NCI-H774 (cell line): ENCODE data around the gene ARHGEF17.

Source experiments
- DNase-seq: peaks from one replicate; lab custom pipeline; 2025; lab: John Stamatoyannopoulos, UW

ARHGEF17 gene

DNA sequence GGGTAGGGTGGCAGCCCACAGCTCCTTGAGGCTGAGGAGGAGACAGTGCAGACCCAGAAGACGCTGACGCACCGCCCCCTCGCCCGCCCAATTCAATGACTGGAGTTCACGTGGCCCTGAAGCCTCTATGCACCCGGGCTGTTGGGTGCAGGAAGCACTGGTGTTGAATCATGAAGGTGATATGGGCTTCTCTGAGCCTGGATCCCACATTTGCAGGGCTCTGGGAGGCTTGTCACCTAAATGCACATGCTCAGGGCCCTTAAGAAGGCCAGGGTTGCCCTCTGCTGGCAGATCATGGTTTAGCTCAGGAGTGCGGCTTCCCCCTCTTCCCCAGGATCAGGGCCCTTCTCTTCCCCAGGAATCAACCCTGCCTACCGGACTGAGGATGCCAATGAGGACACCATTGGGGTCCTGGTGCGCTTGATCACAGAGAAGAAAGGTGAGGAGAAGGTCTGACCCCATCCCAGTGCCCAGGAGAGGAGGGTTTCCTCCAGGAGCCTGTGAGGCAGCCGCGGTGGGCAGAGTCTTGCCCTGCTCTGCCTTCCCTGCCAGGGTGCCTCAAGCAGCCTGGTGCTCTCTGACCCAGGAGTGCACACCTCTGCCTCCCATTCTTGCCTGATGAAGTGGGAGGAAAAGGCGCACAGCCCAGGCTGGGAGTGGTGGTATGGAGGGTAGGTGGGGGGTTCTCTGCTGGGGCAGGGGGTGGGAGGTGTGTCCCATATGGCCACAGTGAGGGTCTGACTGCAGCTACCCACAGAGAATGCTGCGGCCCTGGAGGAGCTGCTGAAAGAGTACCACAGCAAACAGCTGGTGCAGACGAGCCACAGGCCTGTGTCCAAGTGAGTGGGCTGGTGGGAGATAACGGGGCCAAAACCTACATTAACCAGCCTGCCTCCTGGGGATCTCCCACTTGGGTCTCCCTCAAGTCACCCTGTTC is 85.7 kb downstream of the ARHGEF17 start:
- DNase-seq, result peak; percentile 44

DNA sequence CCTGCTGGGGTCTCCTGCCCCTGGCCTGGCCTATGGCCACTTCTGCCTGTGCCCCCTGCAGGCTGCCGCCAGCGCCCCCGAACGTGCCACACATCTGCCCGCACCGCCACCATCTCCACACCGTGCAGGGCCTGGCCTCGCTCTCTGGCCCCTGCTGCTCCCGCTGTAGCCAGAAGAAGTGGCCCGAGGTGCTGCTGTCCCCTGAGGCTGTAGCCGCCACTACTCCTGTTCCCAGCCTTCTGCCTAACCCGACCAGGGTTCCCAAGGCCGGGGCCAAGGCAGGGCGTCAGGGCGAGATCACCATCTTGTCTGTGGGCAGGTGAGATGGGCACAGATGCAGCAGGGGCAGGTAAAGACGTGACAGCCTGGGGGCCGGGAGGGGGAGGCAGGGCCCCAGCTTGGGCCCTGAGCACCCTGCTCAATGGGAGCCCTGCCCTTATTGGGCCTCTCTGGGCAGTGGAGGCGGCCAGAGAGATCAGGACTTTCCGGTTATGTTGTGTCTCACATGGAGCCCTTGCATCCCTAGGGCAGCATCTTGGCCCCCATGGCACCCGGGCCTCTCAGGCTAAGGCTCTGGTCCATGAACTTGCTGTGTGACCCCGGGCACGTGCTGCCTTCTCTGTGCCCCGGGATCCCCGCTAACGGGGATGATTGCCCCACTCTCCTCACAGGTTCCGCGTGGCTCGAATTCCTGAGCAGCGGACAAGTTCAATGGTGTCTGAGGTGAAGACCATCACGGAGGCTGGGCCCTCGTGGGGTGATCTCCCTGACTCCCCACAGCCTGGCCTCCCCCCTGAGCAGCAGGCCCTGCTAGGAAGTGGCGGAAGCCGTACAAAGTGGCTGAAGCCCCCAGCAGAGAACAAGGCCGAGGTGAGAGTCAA is 86.6 kb downstream of the ARHGEF17 start:
- no peak for DNase-seq

DNA sequence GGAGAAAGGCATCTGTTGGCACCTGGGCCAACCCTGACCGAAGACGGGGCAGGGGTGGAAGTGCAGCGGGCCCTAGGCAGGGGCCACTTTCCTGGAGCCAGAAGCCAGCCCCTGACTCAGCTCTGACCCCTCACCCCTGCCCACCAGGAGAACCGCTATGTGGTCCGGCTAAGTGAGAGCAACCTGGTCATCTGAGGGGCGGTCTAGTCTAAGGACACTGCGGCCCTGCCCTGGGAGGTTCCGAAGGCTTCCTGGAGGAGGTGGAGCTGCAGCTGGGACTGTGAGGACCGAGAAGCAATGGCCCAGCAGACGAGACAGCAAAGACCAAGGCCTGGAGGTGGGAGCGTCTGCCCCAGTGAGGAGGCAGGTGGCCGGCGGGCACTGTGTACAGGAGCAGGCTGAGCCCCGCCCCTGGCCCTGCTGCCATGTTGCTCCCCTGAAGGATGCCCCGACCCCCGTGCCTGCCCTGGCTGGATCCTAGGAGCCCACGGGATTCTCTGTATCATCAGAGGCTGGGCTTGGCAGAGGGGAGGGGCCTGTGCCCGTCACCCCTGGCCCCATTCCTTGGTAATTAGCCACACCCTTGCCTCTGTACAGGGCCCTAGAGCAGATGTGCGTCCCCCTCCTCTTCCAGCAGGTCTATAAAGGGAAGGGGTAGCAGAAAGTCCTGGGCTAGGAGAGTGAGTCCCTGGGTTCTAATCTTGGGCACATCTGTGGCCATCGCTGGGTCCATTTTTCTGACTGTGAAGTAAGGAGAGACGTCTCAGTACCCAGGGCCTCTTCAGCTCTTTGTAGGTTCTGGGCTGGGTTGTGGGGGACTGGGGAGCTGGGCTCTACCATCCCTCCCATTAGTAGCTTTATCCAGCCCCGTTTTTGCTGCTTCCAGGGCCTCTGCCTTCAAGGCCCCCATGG is 87.5 kb downstream of the ARHGEF17 start:
- DNase-seq, result no peak

DNA sequence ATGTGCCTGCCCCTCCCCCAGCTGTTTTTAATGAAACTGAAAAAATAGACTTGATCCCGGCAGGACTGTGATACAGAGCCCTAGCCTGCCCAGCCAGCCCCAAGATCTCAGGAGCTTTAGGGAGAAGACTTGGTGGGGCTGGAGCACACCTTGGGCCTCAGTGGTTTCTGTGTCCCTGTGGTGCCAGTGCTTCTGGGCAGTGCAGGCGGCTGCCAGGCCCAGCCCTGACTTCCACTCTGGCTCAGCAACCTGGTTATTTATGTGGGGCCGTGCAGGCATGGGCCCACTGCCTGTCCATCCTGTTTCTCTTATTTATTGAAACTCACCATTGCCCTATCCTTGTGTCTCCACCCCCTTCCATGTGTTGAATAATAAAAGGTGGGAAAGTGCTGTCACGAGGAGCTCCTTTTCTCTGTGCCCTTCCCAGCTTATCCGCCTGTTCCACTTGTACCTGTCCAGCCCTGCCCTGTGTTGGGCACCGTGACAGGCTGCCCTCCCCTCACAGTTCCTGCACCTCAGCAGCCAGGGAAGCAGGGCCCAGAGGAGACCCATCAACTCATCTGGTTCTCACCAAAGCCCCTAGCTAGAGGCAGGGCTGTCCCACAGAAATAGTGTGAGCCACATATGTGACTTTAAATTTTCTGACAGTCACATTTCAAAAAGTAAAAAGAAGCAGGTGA is 88.3 kb downstream of the ARHGEF17 start:
- no peak for DNase-seq

DNA sequence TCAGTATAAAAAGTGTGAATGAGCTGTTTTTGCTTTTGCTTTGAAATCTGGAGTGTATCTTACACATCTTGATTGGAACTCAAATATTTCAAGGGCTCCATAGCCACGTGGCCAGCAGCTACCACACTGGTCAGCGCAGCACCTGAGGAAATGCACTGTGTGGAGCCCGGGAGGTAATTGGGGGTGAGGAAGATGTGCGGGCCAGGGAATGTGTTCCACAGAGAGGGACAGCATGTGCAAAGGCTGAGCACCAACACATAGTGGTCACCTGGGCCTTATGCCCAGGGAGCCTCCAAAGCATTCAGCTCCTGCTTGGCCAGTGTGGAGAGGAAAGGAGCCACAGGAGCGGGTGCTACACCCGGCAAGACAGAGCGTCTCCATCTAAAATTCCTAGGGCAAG is 88.9 kb downstream of the ARHGEF17 start:
- DNase-seq, result no peak

DNA sequence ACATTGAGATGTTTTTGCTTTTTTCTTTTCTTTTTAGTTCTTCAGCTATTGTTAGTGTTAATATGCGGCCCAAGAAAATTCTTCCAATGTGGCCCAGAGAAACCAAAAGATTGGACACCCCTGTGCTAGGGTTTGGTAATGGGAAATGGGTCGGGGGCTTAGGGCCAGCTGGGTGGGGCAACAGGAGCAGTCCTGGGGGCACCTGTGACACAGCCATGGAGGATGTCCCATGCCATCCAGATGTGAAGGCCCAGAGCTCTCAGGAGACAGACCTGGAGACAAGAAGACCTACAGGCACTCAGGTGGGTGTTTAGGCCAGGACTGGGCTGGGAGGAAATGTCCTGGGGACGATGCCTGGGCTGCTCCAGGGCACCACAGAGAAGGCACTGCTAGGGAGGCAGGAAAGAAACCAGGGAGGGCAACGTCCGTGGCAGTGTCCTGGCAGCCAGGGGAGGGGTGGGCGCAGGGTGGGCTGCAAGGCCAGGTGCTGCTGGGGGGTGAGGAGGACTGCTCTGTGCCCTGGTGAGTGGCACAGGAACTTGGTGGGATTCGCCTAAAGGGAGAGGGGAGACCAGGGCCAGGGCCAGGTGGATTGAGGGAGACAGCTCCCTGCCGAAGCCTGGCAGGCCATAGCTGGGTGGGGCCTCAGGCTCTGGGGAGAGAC is 89.5 kb downstream of the ARHGEF17 start:
- no peak for DNase-seq

DNA sequence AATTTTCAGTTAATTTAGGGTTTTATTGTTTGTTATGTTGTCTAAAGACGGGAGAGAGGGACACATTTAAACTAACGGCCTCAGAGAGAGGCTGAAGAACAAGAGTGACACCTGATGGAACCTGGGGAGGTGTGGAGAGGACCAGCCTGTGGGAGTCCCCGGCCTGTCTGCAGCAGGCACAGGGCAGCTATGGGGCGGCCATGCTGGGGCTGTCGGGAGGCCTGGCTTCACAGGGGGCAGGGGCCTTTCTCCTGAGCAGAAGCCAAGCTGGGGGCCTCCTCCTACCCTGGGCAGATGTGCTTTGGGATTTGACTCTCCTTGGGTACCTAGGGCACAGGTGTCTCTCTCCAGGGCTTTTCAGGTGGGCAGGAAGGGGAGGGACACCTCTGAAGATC is 90.1 kb downstream of the ARHGEF17 start:
- DNase-seq, result no peak

DNA sequence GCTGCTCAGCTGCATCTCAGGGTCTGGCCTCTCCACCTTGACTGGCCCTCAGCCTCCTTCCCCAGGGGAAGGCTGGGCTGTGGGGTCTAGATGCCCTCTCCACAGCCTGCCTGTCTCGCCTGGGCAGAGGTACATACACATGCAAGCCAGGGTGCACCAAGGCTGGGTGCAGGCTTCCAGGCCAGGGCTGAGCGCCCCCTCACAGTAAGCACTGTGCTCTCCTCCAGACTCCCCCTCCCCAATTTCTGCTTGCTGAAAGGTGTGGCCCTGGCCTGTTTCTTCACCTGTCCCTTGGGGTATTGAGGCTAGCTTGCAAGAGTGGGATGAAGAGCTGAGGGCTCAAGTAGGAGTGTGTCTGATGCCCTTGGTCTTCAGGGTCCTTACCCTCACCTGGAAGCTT is 90.6 kb downstream of the ARHGEF17 start:
- no peak for DNase-seq

DNA sequence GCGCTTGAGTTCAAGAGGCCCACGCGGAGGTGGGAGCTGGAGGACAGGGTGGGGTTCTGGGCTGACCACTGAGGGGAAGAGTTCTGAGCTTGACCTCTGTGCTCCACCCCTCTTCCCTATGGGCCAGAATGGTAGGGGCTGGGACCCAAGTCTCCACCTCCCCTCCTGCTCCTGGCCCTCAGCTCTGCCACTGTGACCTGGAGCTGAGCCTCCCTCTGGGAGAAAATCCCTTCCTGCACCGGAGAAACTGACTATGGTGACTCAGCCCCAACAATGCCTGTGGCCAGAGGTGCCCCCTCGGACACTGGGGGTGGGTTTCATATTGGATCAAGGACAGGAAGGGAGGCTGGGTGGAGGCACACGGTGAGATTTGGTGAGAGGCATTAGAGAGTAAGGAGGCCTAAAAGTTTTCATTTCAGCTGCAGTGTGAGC is 91.1 kb downstream of the ARHGEF17 start:
- no peak for DNase-seq

DNA sequence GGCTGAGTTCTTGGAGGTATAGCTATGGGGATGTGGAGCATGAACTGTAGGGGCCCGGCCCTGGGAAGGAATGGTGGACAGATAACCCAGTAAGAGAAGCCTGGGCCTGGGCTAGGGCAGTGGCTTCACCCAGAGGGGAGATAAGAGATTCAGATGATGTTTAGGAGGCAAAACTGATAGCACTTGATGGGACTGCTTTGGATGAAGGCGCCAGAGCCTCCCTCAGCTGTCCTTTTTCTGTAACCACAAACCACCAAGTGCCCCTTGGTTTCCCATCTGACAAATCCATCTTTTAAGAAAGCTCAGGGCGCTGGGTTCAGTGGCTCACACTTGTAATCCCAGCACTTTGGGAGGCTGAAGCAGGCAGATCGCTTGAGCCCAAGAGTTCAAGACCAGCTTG is 91.6 kb downstream of the ARHGEF17 start:
- no peak for DNase-seq

DNA sequence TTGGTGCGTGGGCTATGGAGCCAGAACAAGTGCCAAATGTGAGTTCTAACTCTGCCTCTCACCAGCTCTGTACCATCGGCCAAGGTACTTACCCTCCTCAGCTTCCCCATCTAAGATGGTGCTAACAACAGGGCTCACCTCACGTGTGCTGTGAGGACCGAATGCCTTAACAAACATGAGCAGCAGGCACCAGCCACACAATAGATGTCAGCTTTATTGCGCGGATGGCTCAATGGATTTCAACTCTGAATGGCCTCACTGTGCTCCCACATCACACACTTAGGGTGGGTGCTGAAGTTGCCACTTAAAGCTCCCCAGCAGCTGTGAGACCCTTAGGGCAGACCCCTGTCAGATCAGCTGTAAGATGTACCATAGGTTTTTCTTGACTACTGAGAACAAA is 92.2 kb downstream of the ARHGEF17 start:
- DNase-seq, result no peak

DNA sequence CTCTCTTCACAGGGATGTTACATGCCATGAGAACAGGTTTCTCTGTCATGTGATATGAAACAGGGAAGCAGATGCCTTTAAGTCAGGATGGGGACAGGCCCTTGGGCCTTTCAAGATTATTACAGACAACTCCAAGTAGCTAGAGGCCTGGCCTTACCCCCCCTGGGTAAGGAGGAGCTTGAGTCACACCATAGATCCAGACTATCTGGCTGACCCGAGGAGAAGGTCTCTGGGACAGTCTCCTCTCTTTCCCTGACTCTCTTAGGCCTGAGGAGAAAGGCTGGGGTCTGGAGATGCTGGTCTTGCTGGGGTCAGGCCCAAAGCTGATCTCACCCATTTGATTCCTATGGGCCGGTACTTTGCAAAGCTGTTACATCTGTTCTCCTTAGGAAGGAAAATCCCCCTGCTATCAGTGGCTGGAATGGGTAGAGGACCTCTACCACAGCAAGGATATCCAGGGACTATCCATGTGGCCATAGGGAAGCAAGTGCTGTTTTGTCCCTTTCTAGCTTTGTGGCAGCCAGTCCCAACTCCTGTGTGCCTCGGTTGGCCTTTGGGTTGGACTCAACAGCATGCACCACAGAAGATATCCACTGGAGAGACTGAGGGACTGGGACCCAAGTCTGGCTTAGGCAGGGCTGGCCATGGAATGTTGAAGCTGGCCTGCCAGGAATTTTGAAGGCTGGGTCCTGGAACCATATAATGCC is 93.3 kb downstream of the ARHGEF17 start:
- no peak for DNase-seq

DNA sequence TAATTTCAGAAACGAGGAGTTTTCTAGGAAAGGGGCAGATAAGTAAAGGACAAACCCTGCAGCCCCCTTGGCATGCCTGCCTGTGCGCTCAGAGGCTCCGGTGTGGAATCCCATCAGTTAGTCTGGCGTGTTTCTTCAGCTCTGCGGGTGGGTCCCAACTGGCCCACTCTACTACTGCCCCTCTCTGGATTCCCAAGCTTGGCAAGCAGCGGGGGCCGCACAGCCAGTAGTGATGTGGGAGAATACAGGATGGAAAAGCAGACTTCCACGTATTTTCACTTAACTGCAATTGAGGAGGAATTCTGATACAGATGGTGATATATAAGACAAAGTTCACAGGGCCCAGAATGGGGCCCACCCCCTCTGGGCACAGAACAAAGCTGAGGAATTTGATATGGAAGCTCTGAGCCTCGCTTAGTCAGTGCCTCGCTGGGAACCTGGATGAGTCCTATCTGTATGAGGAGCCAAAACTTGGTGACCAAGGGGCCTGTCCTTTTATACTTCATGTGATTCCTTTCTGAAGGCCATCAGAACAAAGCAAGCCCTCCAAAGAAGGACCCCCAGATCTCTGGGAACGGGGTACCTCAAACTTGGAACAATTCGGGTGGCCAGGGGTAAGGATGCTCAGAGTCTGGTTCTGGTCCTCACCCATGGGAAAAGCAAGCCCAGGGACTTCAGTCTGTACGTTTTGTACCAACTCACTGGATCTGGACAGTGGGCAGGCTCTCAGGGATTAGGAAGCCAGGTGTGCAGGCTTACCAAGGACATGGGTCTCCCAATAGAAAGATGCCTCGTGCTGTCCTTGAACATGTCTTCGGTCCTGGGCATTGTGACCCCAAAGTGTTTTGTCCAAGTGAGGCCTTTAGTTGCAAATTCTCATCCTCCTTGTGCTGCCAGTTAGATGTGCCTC is 94.1 kb downstream of the ARHGEF17 start:
- DNase-seq, result no peak

DNA sequence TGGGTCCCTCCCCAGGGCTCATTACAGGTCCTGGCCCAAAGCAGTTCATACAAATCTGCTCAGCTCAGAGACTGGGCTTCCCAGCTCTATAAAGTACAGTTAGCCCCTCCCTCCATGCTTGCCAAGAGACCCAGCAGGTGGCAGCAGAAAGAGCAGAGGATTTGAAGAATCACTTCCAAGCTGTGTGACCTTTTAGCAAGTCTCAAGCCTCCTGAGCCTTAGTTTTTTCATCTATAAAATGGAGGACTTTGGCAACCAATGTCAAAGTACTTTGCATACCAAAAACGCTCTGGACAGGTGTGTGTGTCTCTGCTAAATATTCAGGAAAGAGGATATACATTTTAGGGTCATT is 94.7 kb downstream of the ARHGEF17 start:
- DNase-seq, result no peak

DNA sequence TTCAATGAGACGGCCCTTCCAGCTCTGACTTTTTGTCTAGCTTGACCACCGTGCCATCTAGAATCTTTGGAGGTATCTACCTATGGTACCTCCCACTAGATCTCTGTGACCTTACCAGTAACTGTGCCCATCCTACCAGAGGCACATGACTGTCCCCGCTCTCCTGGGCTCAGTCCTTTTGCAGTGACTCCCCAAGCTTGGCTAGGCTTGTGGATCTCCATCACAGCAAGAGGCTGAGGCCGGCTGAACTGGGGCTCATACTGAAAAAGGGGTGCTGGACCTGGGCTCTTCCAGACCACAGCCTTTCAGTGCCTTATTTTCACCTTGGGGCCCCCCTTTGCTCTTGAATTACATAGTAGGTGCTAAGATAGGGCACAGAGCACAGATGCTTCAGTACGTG is 95.5 kb downstream of the ARHGEF17 start:
- DNase-seq, result no peak

DNA sequence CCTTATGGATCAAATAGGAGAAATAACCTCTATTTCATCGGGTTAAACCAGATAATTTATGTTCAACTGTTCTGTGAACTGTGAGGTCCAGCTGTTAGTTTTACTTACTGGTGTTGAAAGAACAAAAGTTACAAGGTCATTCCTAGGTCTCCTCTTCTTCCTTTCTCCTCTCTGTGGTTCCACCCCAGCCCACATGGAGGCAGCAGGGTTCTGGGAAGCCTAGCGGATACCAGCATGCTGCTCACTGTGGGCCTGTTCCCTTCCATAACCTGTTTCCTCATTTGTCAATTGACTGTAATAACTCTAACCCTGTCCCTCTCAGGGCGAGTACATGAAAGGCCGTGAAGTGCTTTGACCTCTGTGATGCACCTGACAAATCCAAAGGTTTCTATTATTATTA is 96.0 kb downstream of the ARHGEF17 start:
- DNase-seq, result peak; percentile 4

DNA sequence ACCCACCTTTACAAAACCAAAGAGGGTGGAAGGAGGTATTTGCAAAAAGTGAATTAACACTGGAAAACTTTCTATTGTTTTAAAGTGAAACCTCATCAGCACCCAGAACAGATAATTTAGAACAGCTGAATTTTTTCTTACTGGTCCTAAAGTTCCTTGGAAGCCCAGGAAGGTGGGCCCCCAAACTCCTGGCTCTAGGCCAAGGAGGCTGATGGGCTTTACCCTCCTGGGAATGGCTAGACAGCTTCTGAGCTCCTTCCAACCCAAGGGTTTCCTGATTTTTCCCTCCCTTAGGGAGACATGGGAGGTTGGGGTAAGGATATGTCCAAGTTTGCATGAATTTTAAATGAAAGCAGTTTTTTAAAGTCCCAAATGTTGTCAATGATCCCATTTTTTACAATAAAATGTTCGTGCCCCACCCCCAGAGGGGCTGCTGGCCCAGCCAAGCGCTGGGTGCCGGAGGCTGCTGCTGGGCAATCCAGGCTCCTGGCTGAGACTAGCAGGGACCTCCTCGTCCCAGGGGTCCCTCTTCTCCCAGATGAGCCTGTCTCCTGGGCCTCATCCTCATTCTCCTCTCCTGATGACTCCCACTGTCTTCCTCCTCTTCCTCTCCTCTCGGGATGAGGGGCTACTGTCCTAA is 96.5 kb downstream of the ARHGEF17 start:
- DNase-seq, result no peak

DNA sequence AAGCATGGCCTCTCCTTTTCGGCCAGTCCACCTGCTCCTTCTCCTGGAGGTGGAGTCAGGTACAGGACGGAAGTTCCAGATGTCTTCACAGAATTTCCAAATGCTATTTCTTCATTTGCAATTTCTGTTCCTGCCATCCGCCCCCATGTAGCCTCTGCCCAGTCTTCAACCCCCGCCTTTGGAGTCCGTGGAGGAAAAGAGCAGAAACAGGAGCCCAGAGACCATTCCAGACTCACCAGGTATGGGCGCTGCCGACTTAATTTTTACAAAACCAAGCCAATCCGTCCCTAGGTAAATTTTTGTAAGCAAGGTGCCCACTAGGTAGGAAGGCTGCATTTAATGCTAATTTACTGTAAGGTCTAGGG is 97.1 kb downstream of the ARHGEF17 start:
- DNase-seq, result no peak

DNA sequence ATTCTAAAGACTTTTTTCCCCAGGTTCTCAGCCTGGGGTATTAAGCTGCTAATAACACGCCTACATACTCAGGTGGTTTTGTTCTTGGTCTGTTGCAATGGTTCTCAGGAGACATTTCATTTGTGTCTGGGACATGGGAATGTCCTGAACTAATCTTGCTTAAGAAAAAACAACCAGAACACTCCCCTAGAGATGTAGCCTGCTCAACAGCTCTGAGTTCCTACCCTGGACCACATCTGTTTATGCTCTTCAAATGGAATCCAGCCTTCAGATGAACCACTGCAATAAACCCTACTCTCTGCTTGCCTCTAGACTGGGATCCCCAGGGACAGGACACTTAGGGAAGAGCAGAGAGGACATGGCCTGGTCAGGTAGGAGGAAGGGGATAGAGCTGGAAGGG is 98.1 kb downstream of the ARHGEF17 start:
- no peak for DNase-seq
